Measurements from ENCODE around the gene MGRN1. TPM values are rescaled to one million over a fixed set of nuclear protein-coding genes. Genes with fewer than 3 reads are reported as not detected.
A peak's percentile ranks its signal among the peaks of the same experiment; 100 is the strongest.

MGRN1 gene
- total RNA-seq, 6 experiments from 2014 or later, result 65.8 to 81.6 (median 69.1) TPM

DNA sequence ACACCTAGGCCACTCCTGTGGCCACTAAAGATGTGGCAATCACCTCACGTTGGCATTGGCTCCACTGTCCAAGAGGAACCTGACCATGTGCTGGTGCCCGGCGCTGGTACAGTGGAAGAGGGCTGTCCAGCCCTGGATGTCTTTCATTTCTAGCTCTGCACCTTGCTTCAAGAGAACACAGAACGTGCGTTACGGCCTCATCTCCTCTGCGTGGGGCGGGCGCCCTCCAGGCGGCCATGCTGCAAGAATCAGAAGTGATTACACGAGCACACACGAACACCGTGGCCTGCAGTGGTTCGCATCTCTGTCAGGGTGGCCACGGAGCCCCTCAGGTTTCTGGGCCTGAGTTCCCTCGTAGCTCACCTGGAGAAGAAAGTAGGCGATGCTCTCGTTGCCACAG, 102.0 kb downstream of the MGRN1 start:
- H3K4me1 Mint-ChIP-seq (ENCODE audit: low read depth), result no peaks in the 10 kb centered on the region
- peaks cover 4% of the 10 kb centered on the region; the same call in 1 of the 2 replicates for H3K36me3 Mint-ChIP-seq (ENCODE audit: low read depth)
- DNase-seq, result no peak
- TF ChIP-seq, protein P1, sequence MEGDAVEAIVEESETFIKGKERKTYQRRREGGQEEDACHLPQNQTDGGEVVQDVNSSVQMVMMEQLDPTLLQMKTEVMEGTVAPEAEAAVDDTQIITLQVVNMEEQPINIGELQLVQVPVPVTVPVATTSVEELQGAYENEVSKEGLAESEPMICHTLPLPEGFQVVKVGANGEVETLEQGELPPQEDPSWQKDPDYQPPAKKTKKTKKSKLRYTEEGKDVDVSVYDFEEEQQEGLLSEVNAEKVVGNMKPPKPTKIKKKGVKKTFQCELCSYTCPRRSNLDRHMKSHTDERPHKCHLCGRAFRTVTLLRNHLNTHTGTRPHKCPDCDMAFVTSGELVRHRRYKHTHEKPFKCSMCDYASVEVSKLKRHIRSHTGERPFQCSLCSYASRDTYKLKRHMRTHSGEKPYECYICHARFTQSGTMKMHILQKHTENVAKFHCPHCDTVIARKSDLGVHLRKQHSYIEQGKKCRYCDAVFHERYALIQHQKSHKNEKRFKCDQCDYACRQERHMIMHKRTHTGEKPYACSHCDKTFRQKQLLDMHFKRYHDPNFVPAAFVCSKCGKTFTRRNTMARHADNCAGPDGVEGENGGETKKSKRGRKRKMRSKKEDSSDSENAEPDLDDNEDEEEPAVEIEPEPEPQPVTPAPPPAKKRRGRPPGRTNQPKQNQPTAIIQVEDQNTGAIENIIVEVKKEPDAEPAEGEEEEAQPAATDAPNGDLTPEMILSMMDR (IDR thresholded peaks at IDR 0.05), result no peak
- no peaks in the 10 kb centered on the region for H3K9me3 Mint-ChIP-seq
- no peak overlapping the region for H3K27ac Mint-ChIP-seq
- H3K4me3 Mint-ChIP-seq, result no peak overlapping the region
- no peaks in the 10 kb centered on the region for H3K27me3 Mint-ChIP-seq (ENCODE audit: insufficient read depth)

DNA sequence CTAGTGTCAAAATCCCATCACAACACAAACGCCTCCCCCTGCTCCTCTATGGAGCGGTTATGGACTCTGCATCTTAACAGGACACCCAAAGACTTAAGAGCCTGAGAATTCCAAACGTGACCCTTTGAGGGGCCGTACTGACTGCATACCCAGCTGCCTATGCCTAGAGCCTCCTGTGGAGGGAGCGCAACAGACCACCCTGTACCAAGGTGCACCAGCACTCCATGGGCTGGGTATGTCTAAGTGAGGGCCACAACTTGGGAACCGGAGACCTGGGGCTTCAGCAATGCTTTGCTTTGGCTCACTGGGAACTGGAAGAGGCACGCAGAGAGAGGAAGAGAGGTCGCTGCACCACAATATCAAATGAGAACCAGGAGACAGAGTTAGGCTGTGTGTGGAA, 104.0 kb downstream of the MGRN1 start:
- H3K36me3 Mint-ChIP-seq (ENCODE audit: low read depth), result peaks cover 9% of the 10 kb centered on the region
- H3K27me3 Mint-ChIP-seq (ENCODE audit: insufficient read depth), result no peaks in the 10 kb centered on the region; the same call in 1 of the 2 replicates
- DNase-seq, result no peak
- H3K4me3 Mint-ChIP-seq, result no peak overlapping the region
- TF ChIP-seq, protein P1 (IDR thresholded peaks at IDR 0.05), result no peak
- peaks cover 7% of the 10 kb centered on the region for H3K4me1 Mint-ChIP-seq (ENCODE audit: low read depth)
- no peaks in the 10 kb centered on the region for H3K9me3 Mint-ChIP-seq
- H3K27ac Mint-ChIP-seq, result no peak overlapping the region

DNA sequence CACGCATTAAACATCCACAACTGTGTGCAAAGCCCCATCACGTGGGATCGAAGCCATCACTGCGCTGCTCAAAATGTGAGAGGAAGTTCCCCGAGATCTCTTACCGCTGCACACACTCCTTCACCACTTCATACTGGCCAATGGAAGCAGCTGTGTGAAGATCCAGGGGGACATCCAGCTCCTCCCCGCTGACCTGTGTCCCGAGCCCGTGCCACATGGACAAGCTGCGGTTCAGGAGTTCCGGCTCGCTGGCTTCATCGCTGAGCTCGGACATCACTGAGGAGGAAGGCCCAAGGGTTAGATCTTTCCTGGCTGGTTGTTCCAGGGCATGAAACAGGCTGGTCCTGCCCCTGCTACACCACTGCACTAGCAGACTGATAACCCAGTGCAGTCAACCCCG, 105.2 kb downstream of the MGRN1 start:
- peaks cover 9% of the 10 kb centered on the region for H3K36me3 Mint-ChIP-seq (ENCODE audit: low read depth)
- no peak for DNase-seq
- H3K9me3 Mint-ChIP-seq, result no peaks in the 10 kb centered on the region
- H3K27me3 Mint-ChIP-seq (ENCODE audit: insufficient read depth), result peaks cover 2% of the 10 kb centered on the region
- H3K27ac Mint-ChIP-seq, result no peak overlapping the region
- TF ChIP-seq, protein P1 (IDR thresholded peaks at IDR 0.05), result no peak
- no peak overlapping the region for H3K4me3 Mint-ChIP-seq
- peaks cover 8% of the 10 kb centered on the region for H3K4me1 Mint-ChIP-seq (ENCODE audit: low read depth)

DNA sequence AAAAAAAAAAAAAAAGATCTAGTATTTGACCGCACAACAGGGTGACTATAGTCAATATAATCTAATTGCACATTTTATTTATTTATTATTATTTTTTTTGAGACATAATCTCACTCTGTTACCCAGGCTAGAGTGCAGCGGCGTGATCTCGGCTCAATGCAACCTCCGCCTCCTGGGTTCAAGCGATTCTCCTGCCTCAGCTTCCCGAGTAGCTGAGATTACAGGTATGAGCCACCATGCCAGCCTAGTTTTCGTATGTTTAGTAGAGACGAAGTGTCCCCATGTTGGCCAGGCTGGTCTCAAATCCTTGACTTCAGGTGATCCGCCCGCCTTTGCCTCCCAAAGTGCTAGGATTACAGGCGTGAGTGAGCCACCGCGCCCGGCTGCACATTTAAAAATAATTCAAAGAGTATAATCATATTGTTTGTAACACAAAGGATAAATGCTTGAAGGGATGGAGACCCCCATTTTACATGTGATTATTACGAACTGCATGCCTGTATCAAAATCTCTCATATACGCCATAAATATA, 108.7 kb downstream of the MGRN1 start:
- no peaks in the 10 kb centered on the region for H3K9me3 Mint-ChIP-seq
- TF ChIP-seq, protein P1 (IDR thresholded peaks at IDR 0.05), result no peak
- H3K4me1 Mint-ChIP-seq (ENCODE audit: low read depth), result peaks cover 14% of the 10 kb centered on the region
- no peak for DNase-seq
- peaks cover 2% of the 10 kb centered on the region for H3K27me3 Mint-ChIP-seq (ENCODE audit: insufficient read depth)
- H3K27ac Mint-ChIP-seq, result peak overlapping the region; percentile 49; the same call in 1 of the 2 replicates
- peaks cover 9% of the 10 kb centered on the region for H3K36me3 Mint-ChIP-seq (ENCODE audit: low read depth)
- peak overlapping the region; percentile 94 for H3K4me3 Mint-ChIP-seq

DNA sequence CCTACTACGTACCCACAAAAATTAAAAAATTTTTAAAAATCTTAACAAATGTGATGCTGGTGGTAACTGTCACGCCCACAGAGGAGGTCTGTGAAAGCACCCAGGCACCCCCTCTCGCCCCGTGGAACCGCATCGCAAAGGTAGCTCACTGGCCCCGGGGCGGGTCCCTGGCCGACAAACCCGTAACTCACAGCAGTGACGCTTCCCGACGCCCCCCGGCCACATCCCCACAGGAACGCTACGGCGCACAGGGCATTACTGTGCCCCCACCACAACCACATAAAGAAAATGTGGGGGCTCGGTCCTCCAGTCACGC, 109.1 kb downstream of the MGRN1 start:
- peak overlapping the region; percentile 94 for H3K4me3 Mint-ChIP-seq
- DNase-seq, result no peak
- H3K4me1 Mint-ChIP-seq (ENCODE audit: low read depth), result peaks cover 14% of the 10 kb centered on the region
- peak overlapping the region; percentile 51; the same call in 1 of the 2 replicates for H3K27ac Mint-ChIP-seq
- H3K36me3 Mint-ChIP-seq (ENCODE audit: low read depth), result peaks cover 9% of the 10 kb centered on the region
- TF ChIP-seq, protein P1 (IDR thresholded peaks at IDR 0.05), result no peak
- H3K9me3 Mint-ChIP-seq, result no peaks in the 10 kb centered on the region
- peaks cover 2% of the 10 kb centered on the region for H3K27me3 Mint-ChIP-seq (ENCODE audit: insufficient read depth)
